ENCODE measurements around the gene CELF1.

DNA sequence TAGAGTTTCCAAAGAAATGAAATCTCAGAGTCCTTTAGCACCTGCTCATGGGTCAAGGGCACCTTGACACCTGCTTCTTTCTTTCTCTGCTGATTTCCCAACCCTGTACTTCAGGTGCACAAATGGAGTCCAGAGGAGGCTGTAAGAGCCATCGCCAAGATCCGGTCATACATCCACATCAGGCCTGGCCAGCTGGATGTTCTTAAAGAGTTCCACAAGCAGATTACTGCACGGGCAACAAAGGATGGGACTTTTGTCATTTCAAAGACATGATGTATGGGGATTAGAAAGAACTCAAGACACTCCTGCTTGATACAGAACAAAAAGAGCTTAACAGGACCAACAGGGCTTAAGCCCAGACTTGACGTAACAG, 18.4 kb upstream of the CELF1 start:
- TF ChIP-seq, protein P1, sequence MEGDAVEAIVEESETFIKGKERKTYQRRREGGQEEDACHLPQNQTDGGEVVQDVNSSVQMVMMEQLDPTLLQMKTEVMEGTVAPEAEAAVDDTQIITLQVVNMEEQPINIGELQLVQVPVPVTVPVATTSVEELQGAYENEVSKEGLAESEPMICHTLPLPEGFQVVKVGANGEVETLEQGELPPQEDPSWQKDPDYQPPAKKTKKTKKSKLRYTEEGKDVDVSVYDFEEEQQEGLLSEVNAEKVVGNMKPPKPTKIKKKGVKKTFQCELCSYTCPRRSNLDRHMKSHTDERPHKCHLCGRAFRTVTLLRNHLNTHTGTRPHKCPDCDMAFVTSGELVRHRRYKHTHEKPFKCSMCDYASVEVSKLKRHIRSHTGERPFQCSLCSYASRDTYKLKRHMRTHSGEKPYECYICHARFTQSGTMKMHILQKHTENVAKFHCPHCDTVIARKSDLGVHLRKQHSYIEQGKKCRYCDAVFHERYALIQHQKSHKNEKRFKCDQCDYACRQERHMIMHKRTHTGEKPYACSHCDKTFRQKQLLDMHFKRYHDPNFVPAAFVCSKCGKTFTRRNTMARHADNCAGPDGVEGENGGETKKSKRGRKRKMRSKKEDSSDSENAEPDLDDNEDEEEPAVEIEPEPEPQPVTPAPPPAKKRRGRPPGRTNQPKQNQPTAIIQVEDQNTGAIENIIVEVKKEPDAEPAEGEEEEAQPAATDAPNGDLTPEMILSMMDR (conservative IDR thresholded peaks at IDR 0.05; ENCODE audit: low read length): no peak
- TF ChIP-seq EZH2phosphoT487 (IDR thresholded peaks at IDR 0.05; ENCODE audit: borderline replicate concordance): no peak
